Measurements from ENCODE around the gene PTPRD. TPM values are rescaled to one million over a fixed set of nuclear protein-coding genes. Genes with fewer than 3 reads are reported as not detected.

Gene PTPRD
- polyA plus RNA-seq, 12 donors = 35.0 to 104 (median 78.4) TPM; not detected in 1

- no peak for DNase-seq
Measured at GRCh38 chr9:8643896-8644295, 1968.9 kb downstream of the PTPRD start.

- DNase-seq = no peak
Measured at GRCh38 chr9:8643464-8643863, 1969.3 kb downstream of the PTPRD start.

- DNase-seq = no peak
Measured at GRCh38 chr9:8640761-8641160, 1972.0 kb downstream of the PTPRD start.

GRCh38 chr9:8637626-8638025 lies 1975.2 kb downstream of the PTPRD start:
- no peak for DNase-seq

GRCh38 chr9:8633784-8634183 lies 1979.0 kb downstream of the PTPRD start:
- no peak for DNase-seq

GRCh38 chr9:8632493-8632892 lies 1980.3 kb downstream of the PTPRD start:
- no peak for DNase-seq

- DNase-seq = no peak
Measured at GRCh38 chr9:8628791-8629190, 1984.0 kb downstream of the PTPRD start.

GRCh38 chr9:8627976-8628679 lies 1984.7 kb downstream of the PTPRD start:
- DNase-seq = no peak

- no peak for DNase-seq
Measured at GRCh38 chr9:8622871-8623270, 1989.9 kb downstream of the PTPRD start.

GRCh38 chr9:8622222-8622802 lies 1990.5 kb downstream of the PTPRD start:
- DNase-seq = no peak

- no peak for DNase-seq
Measured at GRCh38 chr9:8621416-8621815, 1991.4 kb downstream of the PTPRD start.

GRCh38 chr9:8616414-8616813 lies 1996.4 kb downstream of the PTPRD start:
- DNase-seq = no peak

GRCh38 chr9:8614926-8615440 lies 1997.8 kb downstream of the PTPRD start:
- no peak for DNase-seq

- no peak for DNase-seq
Measured at GRCh38 chr9:8613346-8613825, 1999.4 kb downstream of the PTPRD start.

GRCh38 chr9:8611153-8611552 lies 2001.6 kb downstream of the PTPRD start:
- DNase-seq = no peak

GRCh38 chr9:8610256-8610655 lies 2002.5 kb downstream of the PTPRD start:
- no peak for DNase-seq

- DNase-seq = no peak
Measured at GRCh38 chr9:8605096-8605495, 2007.7 kb downstream of the PTPRD start.

GRCh38 chr9:8604201-8604600 lies 2008.6 kb downstream of the PTPRD start:
- no peak for DNase-seq

GRCh38 chr9:8600914-8601680 lies 2011.7 kb downstream of the PTPRD start:
- no peak for DNase-seq

- no peak for DNase-seq
Measured at GRCh38 chr9:8599937-8600336, 2012.9 kb downstream of the PTPRD start.

- DNase-seq = no peak
Measured at GRCh38 chr9:8589476-8589875, 2023.3 kb downstream of the PTPRD start.

GRCh38 chr9:8585036-8585435 lies 2027.8 kb downstream of the PTPRD start:
- DNase-seq = no peak

GRCh38 chr9:8579661-8580060 lies 2033.1 kb downstream of the PTPRD start:
- DNase-seq = no peak

Data from muscle of arm (tissue), 12 donors.